HL-60 (cell line): ENCODE measurements around the gene FAM78A.

ENCODE experiments used
- POLR2AphosphoS5 ChIP-seq: IDR thresholded peaks from 2 replicates; pipeline ENCODE4 v1.6.1; 2012; ENCODE audit warnings: low read depth
- TF ChIP-seq, protein P1 (sequence below): IDR thresholded peaks from one replicate; pipeline ENCODE4 v1.5.1; 2011; ENCODE audit warnings: low read length, control low read depth, inconsistent platforms; ENCODE audit not compliant: insufficient read depth

DNA sequence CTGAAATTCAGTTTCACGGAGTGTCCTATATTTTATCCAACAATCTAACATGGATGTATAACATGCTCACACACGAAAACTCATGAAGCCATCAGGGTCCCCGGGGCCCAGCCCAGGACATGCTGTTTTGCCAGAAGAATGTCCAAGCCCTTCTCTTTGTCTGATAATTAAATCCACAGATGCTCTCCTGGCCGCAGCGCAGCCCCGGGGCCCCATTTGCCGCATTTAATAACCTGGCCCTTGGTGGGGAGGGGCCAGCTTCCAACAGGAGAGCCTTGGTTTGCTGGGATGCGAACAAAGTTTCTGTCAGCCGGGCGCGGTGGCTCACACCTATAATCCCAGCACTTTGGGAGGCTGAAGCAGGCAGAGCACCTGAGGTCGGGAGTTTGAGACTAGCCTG, 43.2 kb upstream of the FAM78A start:
- TF ChIP-seq, protein P1, sequence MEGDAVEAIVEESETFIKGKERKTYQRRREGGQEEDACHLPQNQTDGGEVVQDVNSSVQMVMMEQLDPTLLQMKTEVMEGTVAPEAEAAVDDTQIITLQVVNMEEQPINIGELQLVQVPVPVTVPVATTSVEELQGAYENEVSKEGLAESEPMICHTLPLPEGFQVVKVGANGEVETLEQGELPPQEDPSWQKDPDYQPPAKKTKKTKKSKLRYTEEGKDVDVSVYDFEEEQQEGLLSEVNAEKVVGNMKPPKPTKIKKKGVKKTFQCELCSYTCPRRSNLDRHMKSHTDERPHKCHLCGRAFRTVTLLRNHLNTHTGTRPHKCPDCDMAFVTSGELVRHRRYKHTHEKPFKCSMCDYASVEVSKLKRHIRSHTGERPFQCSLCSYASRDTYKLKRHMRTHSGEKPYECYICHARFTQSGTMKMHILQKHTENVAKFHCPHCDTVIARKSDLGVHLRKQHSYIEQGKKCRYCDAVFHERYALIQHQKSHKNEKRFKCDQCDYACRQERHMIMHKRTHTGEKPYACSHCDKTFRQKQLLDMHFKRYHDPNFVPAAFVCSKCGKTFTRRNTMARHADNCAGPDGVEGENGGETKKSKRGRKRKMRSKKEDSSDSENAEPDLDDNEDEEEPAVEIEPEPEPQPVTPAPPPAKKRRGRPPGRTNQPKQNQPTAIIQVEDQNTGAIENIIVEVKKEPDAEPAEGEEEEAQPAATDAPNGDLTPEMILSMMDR: no peak
- no peak for TF ChIP-seq POLR2AphosphoS5
